ENCODE data around the gene BAIAP3.

Gene BAIAP3

DNA sequence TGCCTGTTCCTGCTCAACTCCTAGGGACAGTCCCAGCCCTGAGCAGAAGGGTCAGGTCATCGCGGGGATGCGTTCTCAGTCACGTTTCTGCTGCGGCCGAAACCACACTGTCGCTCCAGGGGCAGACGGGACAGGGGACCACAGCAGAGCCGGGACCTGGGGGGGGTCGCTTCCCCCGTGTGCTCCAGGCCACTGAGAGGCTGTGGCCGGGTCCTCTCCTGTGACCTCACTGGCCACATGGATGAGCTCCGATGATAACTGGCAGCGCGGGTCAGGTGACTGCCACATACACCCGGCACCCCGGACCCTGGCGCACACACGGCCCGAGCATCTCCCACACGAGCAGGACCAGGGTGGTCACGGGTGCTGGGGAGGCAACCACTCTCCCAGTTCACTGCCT, 31.1 kb downstream of the BAIAP3 start:
- DNase-seq = no peak

DNA sequence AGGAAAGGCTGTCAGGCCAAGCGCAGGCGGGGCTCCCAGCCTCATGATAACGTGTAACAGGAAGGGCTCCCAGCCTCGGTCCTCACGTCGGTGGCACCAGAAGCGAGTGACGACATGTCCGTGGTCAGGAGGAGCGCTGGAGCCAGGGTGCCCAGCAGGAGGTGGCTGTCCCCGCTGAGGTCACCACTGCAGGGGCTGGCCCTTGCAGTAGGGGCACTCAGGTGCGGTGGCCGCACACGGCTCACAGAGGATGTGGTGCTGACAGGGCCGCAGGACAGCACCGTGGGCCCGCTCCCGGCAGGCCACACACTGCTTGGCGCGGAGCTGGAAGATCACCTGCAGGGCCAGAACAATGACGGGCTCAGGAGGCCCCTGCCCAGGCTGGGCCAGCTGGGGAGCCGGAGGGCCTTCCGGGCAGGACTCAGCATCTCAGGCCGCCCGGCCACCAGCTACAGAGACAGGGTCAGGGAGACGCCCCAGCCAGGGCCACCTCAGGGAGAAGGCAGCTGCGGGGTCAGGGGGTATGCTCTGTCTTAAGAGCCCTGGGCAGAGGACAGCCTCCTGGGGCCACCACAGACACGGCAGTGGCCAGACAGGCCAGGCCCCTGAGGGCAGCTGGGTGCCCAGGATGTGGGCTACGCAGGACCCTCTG, 32.7 kb downstream of the BAIAP3 start:
- no peak for DNase-seq

DNA sequence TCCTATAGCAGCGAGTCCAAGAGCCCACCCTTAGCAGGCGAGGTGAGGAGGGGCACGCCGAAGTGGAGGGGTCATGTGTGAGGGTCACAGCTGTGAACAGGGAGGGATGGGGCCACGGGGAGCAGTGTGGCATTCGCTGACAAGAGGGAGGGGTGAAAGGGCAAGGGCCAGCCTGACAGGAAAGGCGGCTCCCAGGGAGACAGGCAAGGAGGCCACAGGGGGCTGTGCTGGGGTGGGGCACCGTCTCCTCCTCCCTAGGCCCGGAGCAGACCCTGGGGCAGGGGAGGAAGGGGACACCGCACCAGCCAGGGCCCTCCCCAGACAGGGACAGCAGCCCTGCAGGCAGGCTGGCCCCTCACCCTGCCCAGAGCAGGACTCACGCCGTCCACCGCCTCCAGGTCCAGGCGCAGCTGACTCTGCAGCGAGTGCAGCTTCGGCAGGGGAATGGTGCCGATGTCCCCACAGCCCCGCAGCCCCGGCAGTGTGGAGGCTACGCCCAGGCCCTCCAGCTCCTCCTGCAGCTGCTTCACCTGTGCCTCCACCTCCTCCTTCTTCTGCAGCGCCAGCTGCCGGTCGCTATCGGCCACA, 33.4 kb downstream of the BAIAP3 start:
- DNase-seq = no peak

GRCh38 chr16:1367486-1368174, 34.2 kb downstream of the BAIAP3 start:
- no peak for DNase-seq

GRCh38 chr16:1371054-1371978, 37.9 kb downstream of the BAIAP3 start:
- no peak for DNase-seq

- no peak for DNase-seq
These were observed 39.0 kb downstream of the BAIAP3 start for GRCh38 chr16:1372292-1372950.

- DNase-seq = no peak
These were observed 41.2 kb downstream of the BAIAP3 start for GRCh38 chr16:1374418-1375297.

GRCh38 chr16:1375298-1375640, 41.8 kb downstream of the BAIAP3 start:
- no peak for DNase-seq

- DNase-seq = peak in 1 of 58 donors; percentile 8
These were observed 42.4 kb downstream of the BAIAP3 start for GRCh38 chr16:1375741-1376410.

DNA sequence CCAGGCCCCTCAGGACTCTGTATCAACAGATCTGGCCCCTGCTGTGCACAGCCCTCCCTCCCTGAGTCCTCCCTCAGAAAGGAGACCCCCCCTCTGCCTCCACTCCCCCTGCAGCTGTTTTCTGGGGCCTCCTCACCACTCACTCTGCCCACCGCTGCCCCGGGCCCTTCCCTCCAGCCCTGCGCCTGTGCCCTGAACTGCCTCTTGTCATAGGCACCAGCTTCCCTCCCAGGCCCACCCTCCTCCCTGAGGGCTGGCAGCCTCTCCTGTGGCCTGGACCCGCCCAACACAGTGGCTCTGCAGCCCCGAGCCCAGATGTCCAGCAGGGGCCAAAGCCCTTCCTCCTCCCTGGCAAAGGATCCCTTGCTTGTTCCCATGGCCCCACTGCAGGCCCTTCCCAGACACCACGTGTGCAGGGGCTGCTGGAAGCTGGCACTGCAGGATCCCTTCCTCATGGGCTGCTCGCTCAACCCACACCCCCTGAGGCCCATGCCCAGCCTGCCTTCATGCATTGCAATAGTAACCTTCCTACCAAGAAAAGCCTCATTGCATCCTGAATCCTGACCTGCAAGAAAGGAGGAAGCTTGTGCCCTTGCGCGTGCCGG, 44.1 kb downstream of the BAIAP3 start:
- DNase-seq = peak in 47 of 58 donors; percentile 4 to 87 (median 50)

- no peak for DNase-seq
These were observed 44.8 kb downstream of the BAIAP3 start for GRCh38 chr16:1378087-1378803.

DNA sequence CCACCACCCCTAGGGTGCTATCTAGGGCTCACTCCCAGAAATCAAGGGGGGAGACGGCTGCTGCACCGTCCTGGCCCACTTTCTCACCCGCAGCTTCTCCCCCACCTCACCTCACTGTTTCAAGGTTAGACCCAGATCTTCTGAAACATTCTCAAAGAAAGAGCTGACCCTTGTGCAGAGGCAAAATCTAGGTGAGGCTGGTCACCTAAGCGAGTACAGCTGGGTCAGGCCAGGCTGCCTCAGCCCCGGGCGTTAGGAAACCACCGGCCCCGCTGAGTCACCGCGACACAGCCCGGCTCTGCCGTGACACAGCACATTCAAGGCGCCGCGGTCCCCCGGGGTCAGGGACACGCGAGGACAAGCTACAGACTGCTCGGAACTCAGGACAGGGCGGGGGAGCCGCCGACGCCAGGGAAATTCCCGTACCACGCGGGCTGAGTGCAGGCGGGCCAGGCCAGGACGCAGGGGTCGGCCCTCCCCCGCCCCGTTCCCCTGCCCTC, 45.4 kb downstream of the BAIAP3 start:
- peak in 39 of 58 donors; percentile 3 to 75 (median 28) for DNase-seq

DNA sequence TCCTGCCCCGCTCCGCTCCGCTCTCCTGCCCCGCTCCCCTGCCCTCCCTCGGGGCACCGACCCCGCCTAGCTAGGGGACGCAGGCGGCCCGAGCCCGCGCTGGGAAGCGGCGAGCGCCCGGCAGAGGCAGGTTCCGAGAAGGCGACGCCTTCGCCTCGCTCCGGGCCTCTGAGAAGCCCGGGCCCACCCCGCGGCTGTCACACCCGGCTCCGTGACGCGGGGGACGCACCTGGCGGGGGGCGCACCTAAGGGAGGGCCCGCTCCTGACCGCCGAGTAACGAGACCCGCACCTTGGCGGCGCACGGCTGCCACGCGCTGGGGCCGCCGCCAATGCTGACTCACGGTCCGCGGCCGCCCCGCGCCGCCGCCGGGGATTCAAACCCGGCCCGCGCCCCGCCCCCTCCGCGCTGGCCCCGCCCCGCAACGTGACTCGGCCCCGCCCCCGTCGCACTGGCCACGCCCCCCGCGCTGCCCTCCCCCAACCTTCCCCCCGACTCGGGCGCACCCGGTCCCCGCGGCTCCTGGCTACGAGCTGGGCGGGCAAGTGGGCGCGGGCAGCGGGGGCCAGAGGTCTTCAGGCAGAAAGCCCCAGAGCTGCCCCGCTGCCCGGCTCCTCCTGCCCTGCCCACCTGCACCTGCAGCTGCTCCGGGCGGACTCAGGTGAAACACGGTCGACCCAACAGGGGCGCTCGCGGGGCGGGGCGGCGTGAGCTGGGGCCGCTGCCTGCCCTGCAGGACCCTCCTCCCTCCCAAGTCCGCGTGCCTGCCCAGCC, 46.0 kb downstream of the BAIAP3 start:
- peak in 16 of 58 donors; percentile 6 to 60 (median 32) for DNase-seq

- DNase-seq = no peak
These were observed 46.8 kb downstream of the BAIAP3 start for GRCh38 chr16:1380195-1380594.

DNA sequence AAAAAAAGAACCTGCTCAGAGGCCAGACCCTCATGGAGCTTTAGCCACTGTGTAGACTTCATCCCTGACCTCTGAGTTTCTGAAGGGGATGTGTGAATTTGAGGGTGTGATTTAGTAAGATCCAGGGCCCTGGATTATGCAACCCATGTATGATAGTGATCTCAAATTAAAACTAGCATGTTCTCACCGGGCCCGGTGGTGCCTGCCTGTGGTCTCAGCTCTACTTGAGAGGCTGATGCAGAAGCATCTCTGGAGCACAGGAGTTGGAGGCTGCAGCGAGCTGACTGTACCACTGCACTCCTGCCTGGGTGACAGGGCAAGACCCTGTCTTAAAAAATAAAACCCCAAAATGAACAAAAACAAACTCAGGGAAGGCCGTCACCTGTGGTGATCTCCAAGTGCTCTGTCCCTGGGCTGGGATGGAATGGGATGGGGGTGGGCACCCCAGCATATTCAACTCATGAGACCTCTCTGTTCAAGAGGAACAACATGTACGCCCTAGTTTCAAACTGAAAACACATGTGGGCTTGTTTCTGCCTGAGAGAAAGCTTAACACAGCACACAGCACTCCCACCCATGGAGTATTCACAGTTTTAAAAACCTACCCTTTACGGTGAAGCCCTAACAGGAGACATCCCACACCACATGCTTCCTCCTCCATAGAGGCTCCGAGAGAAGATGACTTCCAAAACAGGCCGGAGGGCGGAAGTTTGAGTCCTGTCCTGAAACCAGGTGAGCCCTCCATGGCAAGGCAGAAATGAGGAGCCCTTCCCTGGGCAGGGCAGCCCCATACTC, 48.4 kb downstream of the BAIAP3 start:
- DNase-seq = peak in 1 of 58 donors; percentile 19

DNA sequence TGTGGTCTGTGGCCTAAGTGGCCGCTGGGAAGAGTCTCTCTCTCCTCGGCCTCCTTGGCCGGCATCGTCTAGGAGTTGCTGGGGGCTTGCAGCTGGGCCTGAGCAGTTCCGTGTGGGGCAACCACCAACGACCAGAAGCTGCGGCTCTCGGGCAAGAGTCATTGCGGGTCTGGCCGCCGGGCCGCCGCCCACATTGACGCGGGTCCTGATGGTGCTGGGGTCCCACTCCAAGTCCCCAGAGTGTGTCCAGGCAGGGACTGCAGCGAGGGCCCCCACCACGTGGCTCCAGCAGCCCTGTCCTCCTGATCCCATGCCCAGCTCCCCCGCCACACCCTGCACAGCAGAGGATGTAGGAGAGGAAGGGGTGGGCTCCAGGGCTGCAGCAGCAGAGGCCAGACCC, 50.1 kb downstream of the BAIAP3 start:
- no peak for DNase-seq

Measured in anterior cingulate cortex (tissue), 58 donors.